Sciatic nerve (tissue), 2 donors: Measurements from ENCODE around the gene ZNF837. TPM values are rescaled to one million over a fixed set of nuclear protein-coding genes. Genes with fewer than 3 reads are reported as not detected.
"Not testable (repeated sequence)": the region's sequence is repeated elsewhere in the genome, so short reads cannot be mapped to it uniquely, and the experiment has no call there.

Experiments
- ATAC-seq: fragments of 200-7000 bp; cut with Tn5 transposase; one replicate; pipeline ENCODE4 v1.9.1; 2020; ENCODE audit warnings: mild to moderate bottlenecking, moderate library complexity
- DNase-seq: peaks from one replicate; pipeline ENCODE4 v3.0.0-alpha.2; 2020; ENCODE audit warnings: low spot score
- intact Hi-C: fragments of 100-400 bp; cut with DNase I; formaldehyde crosslinking; loops from one replicate; pipeline ENCODE4 v1.14.2; 2022
- total RNA-seq: library from RNA; stranded (reverse); fragmentation: NEBNext Ultra II Directional; extraction: Animal tissue kit (Norgen Biotek cat#: 25700); gene quantifications from one replicate; pipeline ENCODE4 v1.2.1, GENCODE V29; 2021
- donor health status: DM: no; HTN: no; CAD: no.
- donor health status: DM: no; HTN: no; CAD: no.

The ZNF837 gene
- total RNA-seq, 1 donor from 2014 or later: 2.0 TPM

DNA sequence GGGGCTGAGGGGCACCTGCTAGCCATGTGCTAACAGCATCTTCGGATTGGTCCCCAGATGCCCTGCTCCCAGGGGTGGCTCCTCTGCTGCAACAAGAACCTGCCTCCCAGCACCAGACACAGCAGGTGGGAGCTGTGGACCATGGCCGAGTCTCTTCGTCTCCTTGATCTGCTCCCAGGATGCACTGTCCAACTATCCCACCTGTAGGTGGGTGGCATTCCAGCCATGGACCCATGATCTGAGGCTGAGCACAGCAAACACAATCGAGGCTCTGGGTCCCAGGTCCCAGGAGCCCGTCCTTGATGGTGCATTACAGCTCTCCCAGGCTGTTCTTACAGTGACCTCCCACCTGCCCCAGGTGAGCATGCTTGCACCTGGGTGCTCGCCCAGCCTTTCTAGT is 1.6 kb downstream of the ZNF837 start:
- DNase-seq: no peak
- ATAC-seq: no peak
- intact Hi-C loops: no loop called here

DNA sequence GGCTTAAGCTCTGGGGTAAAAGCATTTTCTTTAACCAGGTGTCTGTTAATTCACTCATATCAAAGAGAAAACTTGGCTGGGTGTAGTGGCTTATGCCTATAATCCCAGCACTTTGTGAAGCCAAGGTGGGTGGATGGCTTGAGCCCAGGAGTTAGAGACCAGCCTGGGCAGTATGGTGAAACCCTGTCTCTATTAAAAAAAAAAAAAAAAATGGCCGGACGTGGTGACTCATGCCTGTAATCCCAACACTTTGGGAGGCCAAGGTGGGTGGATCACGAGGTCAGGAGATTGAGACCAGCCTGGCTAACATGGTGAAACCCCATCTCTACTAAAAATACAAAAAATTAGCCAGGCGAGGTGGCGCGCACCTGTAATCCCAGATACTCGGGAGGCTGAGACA is 4.1 kb downstream of the ZNF837 start:
- intact Hi-C loops, ATAC-seq, DNase-seq: not testable (repeated sequence)

DNA sequence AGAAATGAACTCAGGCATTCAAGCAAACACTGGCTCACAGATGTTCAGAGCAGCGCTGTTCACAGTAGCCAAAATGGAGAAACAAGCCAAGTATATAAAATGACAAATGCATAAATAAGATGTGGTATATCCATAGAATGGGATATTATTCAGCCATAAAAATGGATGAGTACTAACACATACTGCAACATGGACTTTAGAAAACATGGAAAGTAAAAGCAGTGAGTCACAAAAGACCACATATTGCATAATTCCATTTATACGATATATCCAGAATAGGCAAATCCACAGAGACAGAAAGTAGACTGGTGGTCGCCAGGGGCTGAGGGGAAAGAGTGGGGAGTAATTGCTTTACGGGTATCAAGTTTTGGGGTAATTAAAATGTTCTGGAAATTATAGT is 6.6 kb downstream of the ZNF837 start:
- intact Hi-C loops: no loop called here
- DNase-seq (no peak), ATAC-seq (no peak)

DNA sequence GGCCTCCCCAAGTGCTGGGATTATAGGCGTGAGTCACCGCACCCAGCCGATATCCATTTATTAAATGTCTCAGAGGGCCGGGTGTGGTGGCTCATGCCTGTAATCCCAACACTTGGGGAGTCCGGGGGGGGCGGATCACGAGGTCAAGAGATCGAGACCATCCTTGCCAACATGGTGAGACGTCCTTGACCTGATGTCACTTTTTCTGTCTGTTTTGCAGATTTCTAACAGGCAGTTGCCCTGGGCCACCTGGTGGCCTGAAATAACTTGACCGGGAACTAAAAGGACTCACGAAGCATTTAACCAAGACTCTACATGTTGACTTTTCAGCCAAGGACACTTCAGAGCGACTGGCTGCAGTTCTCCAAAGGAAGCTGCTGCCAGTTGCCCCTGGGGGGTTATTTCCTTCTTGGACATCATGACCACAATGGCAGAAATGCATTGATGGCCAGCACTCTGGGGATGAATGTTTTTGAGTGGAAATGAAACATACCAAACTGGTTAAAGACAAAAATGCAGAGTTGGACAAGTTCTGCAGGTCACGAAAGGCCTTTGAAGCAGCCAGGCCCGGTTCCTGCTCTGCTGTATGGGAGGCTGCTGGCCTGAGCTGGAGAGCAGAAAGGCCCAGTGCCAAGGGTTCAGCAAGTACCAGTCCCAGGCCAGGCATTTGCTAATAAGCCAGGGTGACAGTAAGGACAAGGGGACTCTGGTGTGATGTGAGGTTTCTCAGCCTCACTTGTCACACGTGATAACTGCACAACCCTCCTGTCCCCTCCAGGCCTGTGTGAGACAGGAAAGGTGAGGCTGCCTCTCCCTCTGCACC is 8.3 kb downstream of the ZNF837 start:
- DNase-seq (no peak), ATAC-seq (no peak)
- intact Hi-C loops: no loop called here

DNA sequence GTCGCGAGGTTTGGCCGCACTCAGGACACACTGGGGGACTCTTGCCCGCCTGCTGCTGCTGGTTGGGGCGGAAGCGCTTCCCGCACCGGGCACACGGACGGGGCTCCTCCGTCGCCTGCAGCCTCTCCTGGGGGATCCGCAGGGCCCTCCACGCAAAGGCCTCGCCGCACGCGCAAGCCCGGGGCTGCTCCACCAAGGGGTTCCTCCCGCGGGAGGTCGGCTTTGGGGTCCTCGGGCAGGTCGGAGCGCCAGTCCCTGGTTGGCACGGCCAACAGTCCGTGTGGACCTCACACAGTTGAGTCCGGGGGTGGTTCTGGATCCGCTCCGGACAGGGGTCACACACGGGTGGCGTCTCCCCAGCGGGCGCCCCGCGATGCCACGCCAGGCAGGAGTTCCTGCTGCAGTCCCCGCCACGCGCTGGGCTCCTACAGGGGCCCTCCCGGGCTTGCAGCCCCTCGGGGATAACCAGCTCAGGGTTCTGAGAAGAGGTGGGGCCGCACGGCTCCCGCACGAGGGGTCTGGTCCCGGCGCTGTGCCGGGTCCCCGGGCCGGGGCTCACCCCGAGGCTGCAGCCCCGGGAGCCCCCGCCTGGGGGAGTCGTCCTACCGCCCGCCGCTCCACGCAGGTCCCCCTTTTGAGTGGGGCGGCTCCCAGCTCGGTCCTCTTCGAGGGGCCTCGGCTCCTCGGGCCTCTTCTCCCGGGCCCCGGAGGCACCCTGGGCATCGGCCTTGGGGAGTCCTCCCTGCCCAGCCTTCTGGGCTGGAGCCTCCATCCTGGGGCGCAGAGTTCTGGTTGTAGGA is 12.1 kb downstream of the ZNF837 start:
- intact Hi-C loops: no loop called here

DNA sequence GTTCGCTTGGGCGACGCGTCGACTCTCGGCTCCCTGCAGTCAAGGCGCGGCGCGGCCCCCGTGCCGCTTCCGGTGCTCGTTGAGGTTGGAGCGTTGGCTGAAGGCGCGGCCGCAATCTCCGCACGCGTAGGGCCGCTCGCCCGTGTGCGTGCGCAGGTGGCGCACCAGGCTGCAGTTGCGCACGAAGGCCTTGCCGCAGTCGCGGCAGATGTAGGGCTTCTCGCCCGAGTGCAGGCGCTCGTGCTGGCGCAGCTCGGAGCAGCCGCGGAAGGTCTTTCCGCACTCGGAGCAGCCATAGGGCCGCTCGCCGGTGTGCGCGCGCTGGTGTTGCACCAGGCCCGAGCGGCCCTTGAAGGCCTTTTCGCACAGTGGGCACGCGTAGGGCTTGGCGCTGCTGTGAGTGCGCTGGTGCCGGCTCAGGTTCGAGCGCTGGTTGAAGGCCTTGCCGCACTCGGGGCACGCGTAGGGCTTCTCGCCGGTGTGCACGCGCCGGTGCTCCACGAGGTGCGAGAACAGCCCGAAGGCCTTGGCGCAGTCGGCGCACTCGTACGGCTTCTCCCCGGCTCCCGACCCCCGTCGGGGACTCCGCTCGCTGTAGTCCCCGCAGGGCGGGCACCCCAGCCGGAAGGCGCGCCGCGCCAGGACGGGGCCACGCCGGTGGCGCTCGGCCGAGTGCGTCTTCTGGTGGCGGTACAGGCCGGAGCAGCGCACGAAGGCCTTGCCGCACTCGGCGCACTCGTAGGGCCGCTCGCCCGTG is 13.0 kb downstream of the ZNF837 start:
- DNase-seq (peak; percentile 49), ATAC-seq (no peak)
- intact Hi-C loops: no loop called here

More for the DNA sequence above, 12.1 kb downstream of the ZNF837 start:
- ATAC-seq (no peak), DNase-seq (peak; percentile 57)

DNA sequence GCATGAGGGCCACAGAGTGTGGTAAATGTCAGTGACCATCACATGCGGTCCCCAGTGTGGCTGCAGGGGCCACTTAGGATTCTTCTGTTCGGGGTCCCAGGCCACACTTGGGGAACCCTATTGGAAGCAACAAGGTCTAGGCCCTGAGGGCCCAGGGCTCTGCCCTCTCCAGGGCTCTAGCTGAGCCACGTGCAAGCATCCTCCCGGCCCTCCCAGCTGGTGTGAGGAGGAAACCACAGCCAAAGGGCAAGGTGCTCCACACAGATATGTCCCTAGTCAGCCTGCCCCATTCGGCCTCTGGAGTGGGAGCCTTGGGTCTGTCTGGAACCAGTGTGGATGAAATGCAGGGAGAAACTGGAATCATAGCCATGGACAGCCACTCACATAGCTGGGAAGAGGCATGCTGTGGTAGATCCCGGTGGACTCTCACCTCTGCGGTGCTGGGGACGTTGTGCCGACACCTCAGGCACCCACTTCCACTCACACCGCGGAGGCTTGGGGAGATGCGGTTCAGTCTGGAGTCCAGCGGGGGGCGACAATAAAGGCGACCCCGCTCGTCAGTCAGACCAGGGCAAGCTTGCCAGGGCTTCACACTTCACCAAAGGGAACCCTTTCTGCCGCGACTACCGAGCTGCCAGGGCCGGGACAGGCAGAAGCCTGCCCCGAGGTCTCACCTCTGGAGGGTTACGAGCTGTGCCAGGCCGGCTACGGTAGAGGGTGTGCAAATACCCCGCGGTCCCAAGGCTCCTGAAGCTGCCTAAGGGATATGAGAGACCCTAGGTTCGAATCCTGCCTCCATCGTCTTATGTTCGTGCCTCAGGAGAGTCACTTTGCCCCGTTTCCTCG is 14.0 kb downstream of the ZNF837 start:
- DNase-seq (no peak), ATAC-seq (no peak)
- intact Hi-C loops: no loop called here

DNA sequence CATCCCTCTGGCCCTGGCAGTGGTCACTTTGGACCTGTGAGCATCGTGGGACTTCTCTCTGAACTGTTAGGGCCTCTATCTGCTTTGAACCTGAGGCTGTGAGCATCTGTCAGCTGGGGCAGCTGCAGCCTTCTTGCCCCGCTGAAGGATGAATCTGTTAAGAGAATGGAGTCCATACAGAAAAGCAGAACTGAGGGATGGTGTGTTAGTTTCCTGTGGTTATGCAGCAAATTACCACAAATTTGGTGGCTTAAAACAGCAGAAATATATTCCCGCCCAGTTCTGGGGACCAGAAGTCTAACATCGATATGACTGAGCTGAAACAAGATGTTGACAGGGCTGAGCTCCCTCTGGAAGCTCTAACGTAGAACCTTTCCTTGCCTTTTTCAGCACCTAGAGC is 16.7 kb downstream of the ZNF837 start:
- intact Hi-C loops: no loop called here
- DNase-seq (no peak), ATAC-seq (no peak)

DNA sequence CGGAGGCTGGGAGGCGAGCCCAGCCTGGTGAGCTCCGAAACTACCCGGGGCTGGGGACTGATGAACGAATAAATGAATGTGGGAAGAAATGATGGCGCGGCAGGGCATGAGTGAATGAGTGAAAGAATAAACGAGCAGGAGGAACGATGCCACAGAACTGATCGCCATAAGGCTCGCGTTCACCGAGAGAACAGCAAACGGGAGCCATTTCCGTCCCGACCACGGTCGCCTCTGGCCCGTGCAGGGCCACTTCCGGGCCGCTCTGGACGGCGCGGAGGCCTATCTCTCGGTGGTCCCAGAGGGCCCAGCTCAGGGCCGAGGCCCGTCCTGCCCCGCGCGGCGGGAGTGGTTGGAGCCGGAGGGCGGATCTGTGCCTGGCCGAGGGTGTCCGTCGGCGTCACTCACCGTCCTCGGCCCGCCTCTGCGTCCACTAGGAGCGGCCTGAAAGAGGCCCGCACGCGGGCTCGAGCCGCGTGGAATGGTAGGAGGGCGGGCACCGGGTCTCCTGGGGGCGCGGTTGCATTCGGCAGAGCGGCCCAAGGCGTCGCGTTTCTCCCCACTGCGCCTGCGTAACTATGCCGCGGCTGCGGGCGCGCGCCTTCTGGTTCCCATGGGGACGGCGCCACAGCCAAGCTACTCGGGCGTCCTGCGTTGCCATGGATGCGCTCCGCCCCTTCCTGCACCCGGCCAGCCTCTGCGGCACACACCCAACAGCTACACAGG is 18.4 kb downstream of the ZNF837 start, which contains the start of gene ZNF497:
Gene ZNF497 (minus strand): TSS at position 480 of the 723 bp plus-strand sequence. CDS start 5,116 bp downstream, outside the sequence.
- ATAC-seq (peak; percentile 97), DNase-seq (peak; percentile 99)
- intact Hi-C loops: no loop called here

DNA sequence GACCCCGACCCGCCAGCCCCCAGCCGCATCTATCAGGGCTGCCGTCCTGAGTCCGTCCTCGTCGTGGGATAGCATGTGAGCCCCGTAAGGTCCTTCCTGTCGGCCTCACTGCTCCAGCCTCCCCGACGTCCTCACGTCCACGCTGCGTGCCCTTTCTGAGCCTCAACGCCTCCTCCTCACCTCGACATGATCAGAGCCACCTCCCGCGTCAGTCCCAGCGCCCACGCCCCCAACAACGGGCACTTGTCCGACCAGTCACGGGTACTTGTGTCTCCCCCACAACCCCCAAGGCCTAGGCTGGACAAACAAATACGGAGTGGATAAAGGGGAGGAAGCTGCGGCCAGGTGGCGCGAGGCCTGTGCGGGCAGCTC is 18.9 kb downstream of the ZNF837 start:
- DNase-seq (peak; percentile 75), ATAC-seq (peak; percentile 13)
- intact Hi-C loops: no loop called here

DNA sequence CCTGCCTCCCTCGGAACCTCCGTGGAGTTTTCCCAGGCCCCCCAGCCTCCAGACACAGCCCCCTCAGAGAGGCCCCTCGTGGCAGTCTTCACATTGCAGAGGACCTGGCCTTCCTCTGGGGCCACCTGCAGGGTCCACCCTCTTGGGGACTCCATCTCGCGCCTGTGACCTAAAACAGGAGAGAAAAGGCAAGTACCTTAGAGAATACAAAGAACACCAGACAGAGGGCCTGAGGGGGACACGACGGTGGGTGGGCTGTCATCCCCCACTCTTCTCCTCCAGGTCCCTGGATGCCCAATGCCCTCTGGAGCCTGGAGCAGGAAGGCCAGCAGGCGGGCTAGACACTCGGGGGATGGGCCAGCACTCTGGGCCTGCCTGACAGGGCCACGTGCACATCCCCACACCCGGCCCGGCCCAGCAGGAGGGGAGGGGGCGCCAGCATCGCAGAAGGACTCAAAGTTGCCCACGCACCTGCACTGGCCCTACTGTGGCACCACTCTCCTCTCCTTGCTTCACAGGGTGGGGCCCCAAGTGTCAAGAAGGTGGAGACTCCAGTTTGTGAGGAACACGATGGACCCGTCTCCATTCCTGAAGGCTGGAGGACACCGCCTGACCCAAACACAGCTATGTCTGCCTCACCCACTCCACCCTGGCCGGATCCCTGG is 23.2 kb downstream of the ZNF837 start:
- ATAC-seq (no peak), DNase-seq (no peak)
- intact Hi-C loops: no loop called here

DNA sequence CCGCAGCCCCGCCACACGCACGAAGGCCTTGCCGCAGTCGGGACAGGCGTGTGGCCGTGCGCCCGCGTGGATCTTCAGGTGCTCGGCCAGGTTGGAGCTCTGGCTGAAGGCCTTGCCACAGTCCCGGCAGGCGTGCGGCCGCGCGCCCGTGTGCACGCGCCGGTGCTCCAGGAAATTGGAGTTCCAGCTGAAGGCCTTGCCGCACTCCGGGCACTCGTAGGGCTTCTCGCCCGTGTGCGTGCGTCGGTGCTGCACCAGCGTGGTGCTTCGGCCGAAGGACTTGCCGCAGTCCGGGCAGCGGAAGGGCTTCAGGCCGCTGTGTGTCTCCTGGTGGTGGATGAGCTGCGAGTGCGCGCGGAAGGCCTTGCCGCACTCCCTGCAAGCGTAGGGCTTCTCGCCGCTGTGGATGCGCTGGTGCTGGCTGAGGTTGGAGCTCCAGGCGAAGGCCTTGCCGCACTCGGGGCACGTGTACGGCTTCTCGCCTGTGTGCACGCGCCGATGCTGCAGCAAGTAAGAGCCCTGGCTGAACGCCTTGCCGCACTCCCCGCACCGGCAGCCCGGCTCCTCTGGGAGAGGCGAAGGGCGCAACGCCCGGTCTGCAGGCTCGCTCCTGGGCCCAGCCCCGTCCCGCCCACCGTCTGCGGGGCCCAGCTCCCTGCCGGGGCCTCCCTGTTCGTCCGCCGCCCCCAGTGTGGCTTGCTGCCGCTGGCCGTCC is 23.9 kb downstream of the ZNF837 start:
- DNase-seq (no peak), ATAC-seq (no peak)
- intact Hi-C loops: no loop called here

DNA sequence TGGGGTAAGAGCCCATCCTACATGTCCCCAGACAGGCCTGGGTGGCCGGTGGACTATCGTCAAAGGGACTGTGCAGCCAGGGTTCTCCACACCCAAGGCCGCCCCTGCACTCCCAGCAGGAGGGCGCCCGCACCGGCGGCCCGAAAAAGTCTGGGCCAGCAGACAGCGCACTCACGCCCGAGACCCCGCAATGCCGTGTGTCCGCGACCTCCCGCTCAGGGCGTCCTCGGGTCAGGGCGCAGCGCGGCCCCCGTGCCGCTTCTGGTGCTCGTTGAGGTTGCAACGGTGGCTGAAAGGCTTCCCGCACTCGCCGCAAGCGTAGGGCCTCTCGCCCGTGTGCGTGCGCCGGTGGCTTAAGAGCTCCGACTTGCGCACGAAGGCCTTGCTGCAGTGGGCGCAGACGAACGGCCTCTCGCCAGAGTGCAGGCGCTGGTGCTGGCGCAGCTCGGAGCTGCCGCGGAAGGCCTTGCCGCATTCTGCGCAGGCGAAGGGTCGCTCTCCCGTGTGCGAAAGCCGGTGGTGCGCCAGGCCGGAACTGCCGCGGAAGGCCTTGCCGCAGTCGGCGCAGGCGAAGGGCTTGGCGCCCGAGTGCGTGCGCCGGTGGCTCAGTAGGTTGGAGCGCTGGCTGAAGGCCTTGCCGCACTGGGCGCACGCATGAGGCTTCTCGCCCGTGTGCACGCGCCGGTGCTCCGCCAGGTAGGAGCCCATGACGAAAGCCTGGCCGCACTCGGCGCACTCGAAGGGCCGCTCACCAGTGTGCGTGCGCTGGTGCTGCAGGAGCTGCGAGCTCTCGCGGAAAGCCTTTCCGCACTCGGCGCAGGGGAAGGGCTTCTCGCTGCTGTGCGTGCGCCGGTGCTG is 24.7 kb downstream of the ZNF837 start:
- ATAC-seq (no peak), DNase-seq (no peak)
- intact Hi-C loops: no loop called here

DNA sequence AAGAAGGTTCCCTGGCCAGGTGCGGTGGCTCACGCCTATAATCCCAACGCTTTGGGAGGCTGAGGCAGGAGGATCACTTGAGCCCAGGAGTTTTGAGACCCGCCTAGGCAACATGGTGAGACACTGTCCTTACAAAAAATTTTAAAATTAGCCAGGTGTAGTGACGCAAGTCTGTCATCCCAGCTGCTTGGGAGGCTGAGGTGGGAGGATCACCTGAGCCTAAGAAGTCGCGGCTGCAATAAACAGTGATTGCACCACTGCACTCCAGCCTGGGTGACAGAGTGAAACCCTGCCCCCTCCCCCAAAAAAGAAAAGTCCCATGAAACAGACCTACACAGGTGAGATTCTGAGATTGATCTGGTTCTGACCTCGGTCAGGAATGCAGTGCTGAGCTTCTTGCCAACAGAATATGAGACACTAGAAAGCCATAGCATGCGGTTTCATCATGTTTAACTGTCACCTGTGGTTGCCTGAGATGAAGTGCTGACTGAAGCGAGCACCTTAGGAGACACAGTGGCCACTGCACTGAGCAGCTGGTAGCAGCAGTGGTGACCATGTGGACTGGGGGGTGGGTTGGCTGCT is 25.5 kb downstream of the ZNF837 start:
- intact Hi-C loops: no loop called here
- ATAC-seq: no peak
- no peak for DNase-seq

DNA sequence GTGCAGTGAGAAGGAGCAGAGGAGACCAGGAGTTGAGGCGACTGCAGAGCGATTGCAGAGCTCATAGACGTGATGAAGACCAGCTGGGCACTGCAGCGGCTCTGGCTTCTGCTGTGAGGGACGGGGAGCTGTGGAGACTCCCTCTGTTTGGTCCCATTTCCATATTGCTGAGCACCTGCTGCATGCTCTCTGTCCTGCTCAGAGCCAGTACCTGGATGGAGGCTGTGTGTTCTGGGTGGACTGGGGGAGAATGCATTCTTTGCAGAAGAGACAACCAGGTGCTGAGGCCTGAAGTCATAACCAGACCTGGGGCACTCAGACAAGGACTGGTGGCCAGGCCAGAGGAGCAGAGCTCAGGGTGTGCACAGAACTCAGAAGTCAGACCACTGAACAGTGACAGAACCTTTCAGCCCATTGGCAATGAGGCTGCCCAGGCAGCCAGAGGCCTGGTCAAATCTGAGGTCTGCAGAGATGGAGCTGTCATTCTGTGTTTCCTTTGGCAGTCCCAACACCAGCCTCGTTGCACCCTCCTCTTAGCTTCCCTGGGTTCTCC is 26.3 kb downstream of the ZNF837 start:
- intact Hi-C loops: no loop called here
- no peak for DNase-seq
- no peak for ATAC-seq
